NCI-H2227 (cell line): ENCODE results near the gene GJC1.
"Not testable (repeated sequence)": the region's sequence is repeated elsewhere in the genome, so short reads cannot be mapped to it uniquely, and the experiment has no call there.

Experiments
- DNase-seq: peaks from one replicate; lab custom pipeline; 2025; ENCODE audit not compliant: unreplicated experiment; lab: John Stamatoyannopoulos, UW

The GJC1 gene

DNA sequence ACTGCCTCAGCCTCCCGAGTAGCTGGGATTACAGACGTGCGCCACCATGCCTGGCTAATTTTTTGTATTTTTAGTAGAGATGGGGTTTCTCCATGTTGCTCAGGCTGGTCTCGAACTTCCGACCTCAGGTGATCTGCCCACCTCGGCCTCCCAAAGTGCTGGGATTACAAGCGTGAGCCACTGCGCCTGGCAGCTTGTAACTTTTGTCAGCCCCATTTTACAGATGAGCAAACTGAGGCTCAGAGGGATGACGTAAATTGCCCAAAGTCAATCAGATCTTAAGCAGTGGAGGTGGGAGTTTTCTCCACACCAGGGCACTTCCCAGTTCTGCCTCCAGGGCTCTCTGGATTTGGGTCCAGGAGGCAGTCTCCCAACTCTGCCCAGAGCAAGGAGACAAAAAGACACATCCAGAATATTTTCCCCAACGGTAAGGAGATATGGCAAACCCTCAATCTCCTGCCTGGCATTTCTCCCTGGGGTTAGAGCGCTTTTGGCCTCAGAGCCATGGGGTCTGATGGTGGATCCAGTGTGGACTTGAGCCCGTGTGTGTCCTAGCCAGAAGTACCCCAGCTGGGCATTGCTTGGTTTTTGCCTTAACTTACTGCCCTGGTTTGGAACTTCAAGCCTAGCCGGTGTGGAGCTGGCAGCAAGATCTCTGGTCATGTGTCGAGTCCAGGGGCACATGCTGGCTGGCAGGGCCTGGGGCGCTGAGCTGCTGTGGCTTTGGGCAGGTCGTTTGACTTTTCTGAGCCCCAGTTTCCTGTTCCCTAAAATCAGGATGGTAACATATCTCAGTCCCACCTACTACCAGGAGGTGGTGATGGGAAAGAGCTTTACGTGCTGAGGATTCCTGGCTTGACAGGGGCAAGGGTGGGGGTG lies 67.9 kb downstream of the GJC1 start:
- DNase-seq = no peak

DNA sequence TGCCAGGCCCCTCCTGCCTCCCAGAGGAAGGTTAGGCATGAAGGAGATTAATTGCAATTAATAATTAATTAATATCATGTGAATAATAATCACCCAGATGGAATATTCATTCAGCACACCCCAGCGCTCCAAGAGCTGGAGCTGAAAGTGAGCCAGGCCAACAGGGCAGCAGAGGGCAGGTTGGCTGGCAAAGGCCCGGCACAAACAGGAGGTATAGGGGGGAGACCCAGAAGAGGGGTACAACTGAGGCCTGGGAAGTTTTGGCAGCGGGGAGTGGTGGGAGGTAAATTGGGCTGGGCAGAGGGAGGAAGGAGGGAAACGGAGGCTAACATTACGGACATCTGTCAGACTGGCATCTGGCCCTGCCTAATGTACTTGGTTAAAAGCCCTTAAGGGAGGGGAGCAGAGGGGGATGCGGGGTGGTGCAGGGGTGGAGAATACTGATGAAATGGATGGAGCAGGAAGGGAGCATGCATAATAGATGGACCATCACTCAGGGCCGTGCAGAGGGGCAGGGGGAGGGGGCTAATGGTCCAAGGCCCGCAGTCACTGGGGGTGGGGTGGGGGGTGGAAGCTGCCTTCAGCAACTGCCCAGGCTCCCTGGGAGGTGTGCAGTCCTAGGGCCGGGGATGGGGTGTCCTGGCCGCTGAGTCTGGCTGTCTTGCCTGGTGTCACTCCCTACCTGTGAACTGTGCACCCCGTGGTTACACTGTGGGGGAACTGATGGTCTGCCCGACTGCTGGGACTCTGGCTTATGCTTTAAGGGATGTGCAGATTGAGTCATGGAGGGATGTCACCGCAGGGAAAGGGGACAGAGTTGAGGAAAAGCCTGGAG lies 69.4 kb downstream of the GJC1 start:
- no peak for DNase-seq

DNA sequence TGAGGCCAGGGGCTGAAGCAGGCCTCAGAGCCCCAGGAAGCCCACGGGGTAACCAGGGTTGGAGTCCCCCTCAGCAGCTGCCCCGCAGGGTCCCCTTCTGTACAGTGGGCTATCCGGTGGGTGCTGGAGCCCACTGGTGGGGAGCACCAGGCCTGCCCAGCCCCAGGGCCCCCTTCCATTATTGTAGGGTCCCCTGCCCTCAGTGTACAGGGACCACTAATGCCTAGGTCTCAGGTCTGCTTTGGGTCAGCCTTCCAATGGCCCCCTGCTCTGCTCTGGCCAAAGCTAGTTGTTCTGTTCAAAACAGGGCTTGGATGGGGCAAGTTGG lies 70.2 kb downstream of the GJC1 start:
- DNase-seq = no peak

DNA sequence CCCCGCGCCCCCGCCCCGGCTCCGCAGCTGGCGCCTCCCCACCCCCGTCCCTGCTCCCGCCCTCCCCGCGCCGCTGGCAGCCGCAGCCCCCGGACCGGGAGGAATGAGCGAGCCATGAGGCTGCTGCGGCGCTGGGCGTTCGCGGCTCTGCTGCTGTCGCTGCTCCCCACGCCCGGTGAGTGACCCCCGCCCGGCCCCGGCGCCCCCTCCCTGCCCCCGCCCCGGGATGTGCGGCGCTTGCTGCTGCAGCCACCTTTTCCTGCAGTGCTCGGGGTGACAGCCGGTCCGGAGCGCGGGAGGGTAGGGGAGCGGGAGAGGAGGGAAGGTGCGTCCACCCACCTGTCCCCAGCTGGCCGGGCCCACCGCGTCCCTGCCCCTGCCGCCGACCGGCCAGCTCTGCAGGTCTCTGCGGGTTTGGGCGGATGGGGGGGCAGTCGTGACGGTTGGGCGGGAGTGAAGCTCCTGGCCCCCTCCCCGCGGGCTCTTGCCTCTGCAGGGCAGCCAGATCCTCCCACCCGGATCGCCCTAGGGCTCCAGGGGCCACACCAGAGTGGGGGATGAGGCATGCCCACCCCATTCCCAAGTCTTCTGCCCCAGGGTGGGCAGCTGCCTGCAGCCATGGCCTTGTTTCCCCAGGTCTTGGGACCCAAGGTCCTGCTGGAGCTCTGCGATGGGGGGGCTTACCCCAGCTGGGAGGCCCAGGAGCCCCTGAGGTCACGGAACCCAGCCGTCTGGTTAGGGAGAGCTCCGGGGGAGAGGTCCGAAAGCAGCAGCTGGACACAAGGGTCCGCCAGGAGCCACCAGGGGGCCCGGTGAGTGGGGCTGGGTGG lies 70.8 kb downstream of the GJC1 start:
- DNase-seq = peak; percentile 57

DNA sequence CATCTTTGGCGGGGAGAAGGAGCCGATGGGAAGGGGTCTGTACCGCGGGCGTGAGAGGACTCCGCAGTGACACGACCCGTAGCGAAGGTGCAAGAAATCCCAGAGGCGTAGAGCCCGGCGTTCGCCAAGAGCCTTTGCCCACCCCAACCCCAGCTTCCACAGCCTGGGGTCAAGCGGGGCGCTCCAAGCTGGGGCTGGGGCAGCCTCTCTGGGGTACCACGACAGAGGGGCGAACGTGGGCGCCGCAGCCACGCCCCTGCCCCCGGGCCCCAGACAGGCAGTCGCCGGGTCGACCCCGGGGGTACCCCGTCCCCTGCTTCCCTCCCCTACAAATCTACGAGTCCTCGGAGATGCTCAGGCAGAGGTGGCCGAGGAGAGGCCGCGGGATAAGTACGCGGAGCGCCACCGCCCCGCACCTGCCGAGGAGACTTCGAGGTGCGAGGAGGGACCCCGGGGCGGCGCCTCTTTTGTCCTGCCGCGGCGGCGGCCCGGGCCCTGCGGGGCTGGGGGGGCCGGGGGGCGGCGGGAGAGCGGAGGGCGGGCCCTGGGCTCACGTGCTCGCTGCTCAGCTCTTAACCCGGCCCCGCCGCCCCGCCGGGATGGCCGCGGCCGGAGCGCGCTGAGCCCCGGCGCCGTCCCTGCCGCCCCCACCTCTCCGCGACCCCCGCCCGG lies 71.5 kb downstream of the GJC1 start, which contains the start of gene ADAM11:
Gene ADAM11, plus strand, starts transcription at position 575 of the 672 bp plus-strand sequence. CDS start 212 bp downstream, outside the sequence.
- peak; percentile 57 for DNase-seq

DNA sequence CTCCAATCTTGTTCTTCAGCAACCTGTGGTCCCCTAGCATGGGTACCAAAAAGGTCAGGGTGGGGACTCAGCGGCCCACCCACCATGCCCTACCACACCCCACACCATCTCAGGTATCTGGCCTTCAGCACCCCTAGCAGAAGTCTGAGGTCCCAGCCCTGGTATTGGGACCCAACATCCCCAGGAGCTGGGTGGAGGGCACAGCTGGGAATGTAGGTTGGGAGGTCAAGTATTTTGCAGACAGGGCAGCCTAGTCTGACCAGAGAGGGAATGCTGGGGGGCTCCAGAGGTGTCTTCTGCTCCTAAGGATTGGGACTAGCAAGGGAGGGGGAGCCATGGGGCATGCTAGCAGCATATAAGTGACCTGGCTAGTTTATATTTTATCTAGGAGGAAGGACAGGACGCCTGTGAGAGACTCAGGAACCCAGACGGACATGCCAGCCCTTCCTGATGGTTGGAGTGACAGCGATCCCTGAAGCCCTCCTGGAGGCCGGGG lies 72.1 kb downstream of the GJC1 start:
- no peak for DNase-seq

DNA sequence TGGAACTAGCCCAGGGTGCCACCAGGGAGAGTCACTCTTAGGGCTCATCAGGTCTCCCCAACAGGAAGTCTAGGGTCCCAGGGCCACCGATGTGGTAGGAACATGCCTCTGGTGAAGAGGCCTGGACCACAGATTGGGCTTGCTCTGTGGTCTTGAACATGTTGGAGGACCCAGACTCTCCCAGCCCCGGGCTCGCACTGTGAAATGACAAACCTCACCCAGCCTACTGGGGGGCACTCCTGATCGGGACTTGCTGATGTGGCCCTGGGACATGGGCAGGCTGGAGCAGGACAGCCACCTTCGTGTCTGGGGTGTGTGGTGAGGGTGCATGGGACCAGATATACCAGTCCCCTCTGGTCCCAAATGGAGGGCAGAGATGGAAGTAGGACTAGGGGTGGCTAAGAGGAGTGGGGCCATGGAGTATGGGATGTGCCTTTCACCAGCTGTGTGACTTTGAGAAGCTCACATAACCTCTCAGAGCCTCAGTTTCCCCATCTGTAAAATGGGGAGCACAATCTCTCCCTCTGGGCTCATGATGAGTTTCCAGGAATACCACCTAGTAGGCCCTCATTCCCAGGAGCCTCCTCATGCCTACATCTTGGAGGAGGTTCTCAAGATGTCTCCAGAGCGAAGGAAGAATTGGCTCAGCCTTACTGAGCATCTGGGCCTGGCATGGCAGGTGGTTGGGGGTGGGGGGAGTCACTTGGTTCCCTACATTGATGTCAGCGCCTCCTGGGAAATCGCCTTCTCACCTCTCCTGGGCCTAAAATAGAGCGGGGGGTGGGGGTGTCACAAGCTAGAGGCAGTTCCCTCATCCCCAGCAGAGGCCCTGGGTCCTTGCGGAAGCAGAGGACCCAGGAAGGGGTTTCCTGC lies 72.8 kb downstream of the GJC1 start:
- DNase-seq = no peak

DNA sequence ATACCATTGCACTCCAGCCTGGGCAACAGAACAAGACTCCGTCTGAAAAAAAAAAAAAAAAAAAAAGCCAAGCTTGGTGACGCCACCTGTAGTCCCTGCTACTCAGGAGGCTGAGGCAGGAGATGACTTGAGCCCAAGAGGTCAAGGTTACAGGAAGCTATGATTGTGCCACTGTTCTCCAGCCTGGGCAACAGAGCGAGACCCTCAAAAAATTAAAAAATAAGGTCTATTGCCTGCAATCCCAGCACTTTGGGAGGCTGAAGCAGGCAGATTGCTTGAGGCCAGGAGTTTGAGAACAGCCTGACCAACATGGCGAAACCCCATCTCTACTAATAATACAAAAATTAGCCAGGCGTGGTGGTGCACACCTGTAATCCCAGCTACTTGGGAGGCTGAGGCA lies 74.9 kb downstream of the GJC1 start:
- not testable (repeated sequence) for DNase-seq

DNA sequence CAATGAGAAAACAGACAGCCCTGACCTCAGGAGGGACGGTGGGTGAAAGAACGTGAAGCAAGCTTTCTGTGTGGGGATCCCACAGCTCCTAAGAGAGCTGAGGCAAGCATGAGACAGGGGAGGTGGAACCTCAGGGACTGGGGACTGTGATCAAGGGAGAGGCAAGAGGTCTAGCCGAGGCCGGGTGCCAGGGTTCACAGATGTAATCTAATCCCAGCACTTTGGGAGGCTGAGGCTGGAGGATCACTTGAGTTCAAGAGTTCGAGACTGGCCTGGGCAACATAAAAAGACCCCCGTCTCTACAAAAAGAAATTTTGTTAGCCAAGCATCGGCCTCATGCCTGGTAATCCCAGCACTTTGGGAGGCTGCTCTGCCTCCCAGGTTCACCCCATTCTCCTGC lies 75.8 kb downstream of the GJC1 start:
- no peak for DNase-seq

DNA sequence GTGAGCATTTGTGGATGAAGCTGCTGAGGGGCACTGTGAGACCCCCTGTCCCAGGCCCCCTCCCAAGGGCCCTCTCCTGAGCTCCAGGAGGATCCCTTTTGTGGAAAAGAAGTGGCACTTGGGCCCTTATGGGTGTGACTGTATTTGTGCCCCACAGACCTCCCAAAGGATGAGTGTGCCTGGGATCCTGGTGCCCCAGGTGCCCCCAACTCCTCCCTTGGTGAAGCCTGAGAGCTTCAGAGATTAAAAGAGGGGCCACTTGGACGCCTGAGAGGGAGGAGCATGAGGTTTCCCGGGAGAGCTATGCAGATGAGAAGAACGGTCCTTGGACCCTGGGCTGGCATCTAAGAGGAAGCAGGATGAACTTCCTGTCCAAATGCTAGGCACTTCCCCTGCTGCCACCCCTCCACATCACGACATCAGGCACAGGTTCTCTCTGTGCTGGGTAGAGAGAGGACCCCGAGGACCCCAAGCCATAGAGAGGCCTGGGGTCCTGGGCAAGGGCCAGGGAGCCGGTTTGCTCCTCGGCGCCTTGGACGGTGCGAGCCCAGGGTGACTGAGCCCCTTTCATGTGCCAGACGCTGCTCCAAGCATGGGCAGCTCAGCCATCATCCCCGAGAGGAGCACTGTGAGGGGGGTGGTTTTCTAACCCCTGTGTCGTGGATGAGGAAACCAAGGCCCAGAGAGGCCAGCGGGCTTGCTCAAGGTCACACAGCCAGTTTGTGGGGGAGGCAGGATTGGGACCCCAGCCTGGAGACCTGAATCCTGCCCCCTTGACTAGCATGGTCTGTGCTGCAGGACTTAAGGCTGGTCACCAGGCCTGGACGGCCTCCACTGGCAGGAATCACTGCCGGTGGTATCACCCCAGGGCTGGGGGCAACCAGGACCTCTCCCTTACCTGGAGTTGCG lies 76.9 kb downstream of the GJC1 start:
- DNase-seq = no peak

DNA sequence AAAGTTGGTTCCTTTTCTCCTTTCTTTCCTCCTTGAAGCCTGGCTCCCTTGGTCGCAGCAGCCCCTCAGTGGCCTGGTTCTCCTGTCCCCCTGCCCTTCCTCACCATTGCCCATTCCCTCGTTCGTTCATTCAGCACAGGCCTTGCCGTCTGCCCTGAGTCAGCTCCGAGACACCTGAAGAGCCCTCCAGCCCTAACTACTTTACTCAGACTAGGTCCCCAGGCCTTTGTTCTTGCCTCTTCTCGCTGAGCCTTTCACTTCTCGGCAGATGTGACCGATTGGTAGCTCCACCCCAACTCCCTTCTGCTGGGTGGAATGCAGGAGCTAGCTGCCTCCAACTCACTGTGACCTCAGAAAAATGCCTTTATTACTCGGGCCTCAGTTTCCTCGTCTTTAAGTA lies 78.3 kb downstream of the GJC1 start:
- DNase-seq = no peak

DNA sequence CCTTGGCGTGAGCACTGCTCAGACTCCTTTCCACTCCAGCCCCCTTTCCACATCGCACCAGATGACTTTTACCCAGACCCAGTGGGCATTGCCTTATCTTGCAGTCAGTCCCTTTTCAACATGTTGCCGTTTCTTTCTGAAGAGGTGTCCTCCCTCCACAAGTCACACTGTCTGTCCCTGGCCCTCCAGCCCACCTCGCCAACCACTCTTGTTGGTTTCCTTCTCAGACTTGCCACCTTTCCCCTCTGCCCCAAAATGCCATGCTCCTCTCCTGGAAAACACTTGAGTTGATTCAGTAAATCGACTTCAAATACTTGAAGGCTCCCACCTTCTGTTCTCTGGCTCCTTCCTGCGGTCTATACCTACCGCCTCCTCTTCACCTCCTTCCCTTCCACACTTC lies 78.8 kb downstream of the GJC1 start:
- no peak for DNase-seq

DNA sequence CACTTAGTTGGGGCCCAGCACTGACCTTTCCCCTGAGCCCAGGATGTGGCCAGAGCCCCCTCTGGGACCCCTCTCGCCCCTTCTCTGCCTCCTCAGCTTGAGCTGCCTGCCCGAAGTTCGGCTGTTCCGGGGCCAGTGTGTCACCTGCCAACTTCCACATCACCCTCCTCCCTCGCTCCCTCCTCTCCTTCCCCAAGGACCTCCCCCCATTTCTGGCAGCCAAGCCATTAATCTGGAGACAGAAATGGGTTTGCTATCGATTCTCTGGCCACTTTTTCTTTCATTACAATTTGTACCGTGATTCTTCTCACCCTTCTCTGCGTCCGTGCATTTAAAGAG lies 80.1 kb downstream of the GJC1 start:
- DNase-seq = no peak

DNA sequence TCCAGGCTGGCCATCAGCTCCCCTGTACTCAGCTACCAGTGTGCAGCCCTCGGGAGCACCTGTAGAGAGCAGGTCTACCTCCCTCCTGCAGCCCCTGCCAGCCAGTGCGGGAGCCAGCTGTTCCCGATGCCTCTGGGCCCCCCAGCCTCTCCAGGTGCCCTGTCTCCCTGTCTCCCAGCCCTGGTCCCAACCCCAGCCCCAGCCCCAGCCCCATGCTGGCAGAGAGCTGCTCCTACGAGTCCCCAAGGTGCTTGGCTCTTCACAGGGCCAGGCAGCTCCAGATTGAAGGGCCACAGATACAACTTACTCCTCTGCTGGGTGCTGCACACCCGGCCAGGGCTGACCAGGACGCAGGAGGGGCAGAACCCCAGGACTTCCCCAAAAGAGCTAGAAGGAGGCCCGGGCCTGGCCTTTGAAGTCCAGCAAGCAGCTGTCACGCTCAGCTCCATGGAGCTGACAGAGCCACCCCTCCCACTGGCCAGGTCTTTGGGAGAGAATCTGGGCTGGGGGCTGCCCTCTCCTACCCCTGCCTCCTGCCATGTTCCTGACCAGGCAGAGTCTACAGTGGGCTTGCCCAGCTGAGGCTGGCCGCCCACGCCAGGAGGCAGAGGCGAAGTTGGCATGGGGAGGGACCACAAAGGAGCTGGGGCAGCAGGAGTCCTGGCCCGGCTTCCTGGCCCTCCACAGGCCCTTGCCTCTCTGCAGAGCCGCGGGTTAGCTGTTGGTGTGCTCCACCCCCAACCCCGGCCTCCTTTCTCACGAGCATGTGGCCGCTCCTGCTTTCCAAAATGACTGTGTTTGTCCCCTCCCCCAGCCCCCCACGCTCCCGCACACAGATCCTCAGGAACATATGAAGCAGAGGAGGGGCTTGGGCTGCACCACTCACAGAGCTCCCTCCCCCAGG lies 80.8 kb downstream of the GJC1 start:
- no peak for DNase-seq
